NCI-H1930 (cell line): ENCODE measurements around the gene KIFC3.
"Not testable (repeated sequence)": the region's sequence is repeated elsewhere in the genome, so short reads cannot be mapped to it uniquely, and the experiment has no call there.

ENCODE experiments used
- DNase-seq, 2 experiments: peaks; one replicate each; lab custom pipeline; 2025; lab: John Stamatoyannopoulos, UW

The KIFC3 gene

GRCh38 chr16:57804111-57804837 is 2.0 kb upstream of the KIFC3 start:
- DNase-seq: no peak

- DNase-seq: no peak
These were observed 1.1 kb upstream of the KIFC3 start for GRCh38 chr16:57803134-57803990.

- no peak for DNase-seq
These were observed 416 bp downstream of the KIFC3 start for GRCh38 chr16:57801809-57802340.

GRCh38 chr16:57801098-57801808 is 1.0 kb downstream of the KIFC3 start:
- DNase-seq: no peak

- DNase-seq: no peak
These were observed 1.8 kb downstream of the KIFC3 start for GRCh38 chr16:57800200-57801097.

- no peak for DNase-seq
These were observed 2.6 kb downstream of the KIFC3 start for GRCh38 chr16:57799600-57800199.

- DNase-seq: no peak
These were observed 3.2 kb downstream of the KIFC3 start for GRCh38 chr16:57798953-57799599.

- no peak for DNase-seq
These were observed 4.0 kb downstream of the KIFC3 start for GRCh38 chr16:57798267-57798810.

GRCh38 chr16:57797526-57798266 is 4.6 kb downstream of the KIFC3 start:
- no peak for DNase-seq

- no peak for DNase-seq
These were observed 5.1 kb downstream of the KIFC3 start for GRCh38 chr16:57797216-57797525.

GRCh38 chr16:57796014-57796413 is 6.3 kb downstream of the KIFC3 start:
- DNase-seq: not testable (repeated sequence)

GRCh38 chr16:57795431-57795878 is 6.8 kb downstream of the KIFC3 start:
- DNase-seq: no peak

- no peak for DNase-seq
These were observed 7.4 kb downstream of the KIFC3 start for GRCh38 chr16:57794849-57795430.

- no peak for DNase-seq
These were observed 10.3 kb downstream of the KIFC3 start for GRCh38 chr16:57791893-57792461.

GRCh38 chr16:57791195-57791892 is 10.9 kb downstream of the KIFC3 start:
- no peak for DNase-seq

- no peak for DNase-seq
These were observed 13.3 kb downstream of the KIFC3 start for GRCh38 chr16:57788951-57789350.

- DNase-seq: no peak
These were observed 13.9 kb downstream of the KIFC3 start for GRCh38 chr16:57788252-57788841.

- no peak for DNase-seq
These were observed 14.8 kb downstream of the KIFC3 start for GRCh38 chr16:57787519-57787905.
